ENCODE results near the gene ACTRT2. TPM values are rescaled to one million over a fixed set of nuclear protein-coding genes. Genes with fewer than 3 reads are reported as not detected.

The ACTRT2 gene
- total and polyA plus RNA-seq, 7 donors, result not detected

- WGBS, 2 donors, result 77 to 83% methylated on average over 5 of the region's 5 CpGs
- DNase-seq, result peak; percentile 42
- intact Hi-C loops (cut with DNase I), result no loop called here
- no peak overlapping the region for H3K4me3 ChIP-seq
- H3K9me3 ChIP-seq, result no peaks in the 10 kb centered on the region
- TF ChIP-seq CTCF (IDR thresholded peaks at IDR 0.05), result no peak
- TF ChIP-seq POLR2A (IDR thresholded peaks at IDR 0.05), result no peak
- TF ChIP-seq EP300 (IDR thresholded peaks at IDR 0.05), result no peak
- no peak for TF ChIP-seq POLR2AphosphoS5 (IDR thresholded peaks at IDR 0.05)
- peaks cover 14 to 95% (median 71%) of the 10 kb centered on the region in 3 donors for H3K27me3 ChIP-seq
- no peak overlapping the region for H3K27ac ChIP-seq
- H3K36me3 ChIP-seq, result no peaks in the 10 kb centered on the region
- H3K4me1 ChIP-seq, result peaks cover 0 to 16% (median 13%) of the 10 kb centered on the region in 4 donors
Observed at GRCh38 chr1:3015744-3016143, 5.5 kb upstream of the ACTRT2 start.

GRCh38 chr1:3016641-3017439, 4.4 kb upstream of the ACTRT2 start:
- Histone ChIP-seq H3K27ac (no peak overlapping the region), H3K4me3 (no peak overlapping the region), H3K9me3 (no peaks in the 10 kb centered on the region), H3K27me3 (peaks cover 14 to 88% (median 63%) of the 10 kb centered on the region in 3 donors), H3K36me3 (no peaks in the 10 kb centered on the region), H3K4me1 (peaks cover 0 to 13% (median 12%) of the 10 kb centered on the region in 4 donors)
- intact Hi-C loops (cut with DNase I), result no loop called here
- WGBS, 2 donors, result 56 to 72% methylated on average over 22 of the region's 22 CpGs
- peak; percentile 46 for DNase-seq
- TF ChIP-seq EP300 (IDR thresholded peaks at IDR 0.05) (no peak), POLR2A (IDR thresholded peaks at IDR 0.05) (no peak), CTCF (IDR thresholded peaks at IDR 0.05) (no peak), POLR2AphosphoS5 (IDR thresholded peaks at IDR 0.05) (no peak)

GRCh38 chr1:3017440-3018050, 3.7 kb upstream of the ACTRT2 start:
- H3K36me3 ChIP-seq, result no peaks in the 10 kb centered on the region
- no peaks in the 10 kb centered on the region for H3K9me3 ChIP-seq
- WGBS, 2 donors, result 44 to 68% methylated on average over 17 of the region's 17 CpGs
- H3K27me3 ChIP-seq, result peaks cover 14 to 85% (median 63%) of the 10 kb centered on the region in 3 donors
- DNase-seq, result peak; percentile 44
- H3K4me1 ChIP-seq, result peaks cover 0 to 6% (median 5%) of the 10 kb centered on the region in 4 donors
- intact Hi-C loops (cut with DNase I), result no loop called here
- TF ChIP-seq POLR2A (IDR thresholded peaks at IDR 0.05) (no peak), CTCF (IDR thresholded peaks at IDR 0.05) (no peak), EP300 (IDR thresholded peaks at IDR 0.05) (no peak), POLR2AphosphoS5 (IDR thresholded peaks at IDR 0.05) (no peak)
- H3K4me3 ChIP-seq, result no peak overlapping the region
- H3K27ac ChIP-seq, result no peak overlapping the region

DNA sequence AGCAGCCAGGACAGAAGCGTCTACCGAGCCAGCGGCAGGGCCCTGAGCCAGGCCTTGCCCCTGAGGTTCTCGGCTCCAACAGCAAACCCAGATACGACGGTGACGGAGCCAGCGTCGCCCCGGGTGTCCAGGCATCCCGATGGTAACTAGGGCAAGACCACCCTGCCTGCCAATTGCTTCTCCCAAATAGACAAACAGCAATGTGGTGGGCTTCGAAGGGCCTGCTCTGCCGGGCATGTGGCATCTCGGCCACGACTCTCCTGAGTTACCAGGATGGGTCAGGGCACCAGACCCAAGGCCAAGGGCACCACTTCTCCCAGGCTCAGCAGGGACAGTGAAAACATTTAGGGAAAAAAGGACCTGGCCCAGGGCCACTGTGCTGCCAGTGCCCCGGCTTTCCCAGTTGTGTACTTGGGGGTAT, 3.2 kb upstream of the ACTRT2 start:
- DNase-seq, result peak; percentile 48

More for the DNA sequence above, 3.2 kb upstream of the ACTRT2 start:
- Histone ChIP-seq H3K27me3 (peaks cover 14 to 85% (median 59%) of the 10 kb centered on the region in 3 donors), H3K4me1 (peaks cover 0 to 1% (median under 1%) of the 10 kb centered on the region in 4 donors), H3K36me3 (no peaks in the 10 kb centered on the region), H3K9me3 (no peaks in the 10 kb centered on the region), H3K4me3 (no peak overlapping the region), H3K27ac (no peak overlapping the region)
- WGBS, 2 donors, result 93 to 95% methylated on average over 16 of the region's 16 CpGs
- TF ChIP-seq CTCF (IDR thresholded peaks at IDR 0.05), result no peak
- TF ChIP-seq POLR2A (IDR thresholded peaks at IDR 0.05), result no peak
- no peak for TF ChIP-seq EP300 (IDR thresholded peaks at IDR 0.05)
- no peak for TF ChIP-seq POLR2AphosphoS5 (IDR thresholded peaks at IDR 0.05)
- intact Hi-C loops (cut with DNase I), result no loop called here

All from sigmoid colon (tissue), 7 donors.